ENCODE measurements around the gene PPP1R14D.

DNA sequence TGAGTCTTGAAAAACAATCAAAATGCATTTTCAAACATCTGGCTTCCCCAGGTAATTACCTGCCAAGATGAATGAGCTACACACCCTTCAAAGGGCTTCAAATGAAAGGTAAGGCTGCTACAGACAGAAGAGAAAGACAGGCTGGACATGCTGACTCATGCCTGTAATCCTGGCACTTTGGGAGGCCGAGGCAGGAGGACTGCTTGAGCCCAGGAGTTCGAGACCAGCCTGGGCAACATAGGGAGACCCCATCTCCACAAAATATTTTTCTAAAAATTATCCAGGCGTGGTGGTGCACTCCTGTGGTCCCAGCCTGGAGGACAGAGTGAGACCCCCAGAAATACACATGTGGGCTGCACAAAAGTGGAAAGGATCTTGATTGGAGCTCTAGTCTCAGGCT lies 36.1 kb downstream of the PPP1R14D start:
- TF ChIP-seq, protein P1, sequence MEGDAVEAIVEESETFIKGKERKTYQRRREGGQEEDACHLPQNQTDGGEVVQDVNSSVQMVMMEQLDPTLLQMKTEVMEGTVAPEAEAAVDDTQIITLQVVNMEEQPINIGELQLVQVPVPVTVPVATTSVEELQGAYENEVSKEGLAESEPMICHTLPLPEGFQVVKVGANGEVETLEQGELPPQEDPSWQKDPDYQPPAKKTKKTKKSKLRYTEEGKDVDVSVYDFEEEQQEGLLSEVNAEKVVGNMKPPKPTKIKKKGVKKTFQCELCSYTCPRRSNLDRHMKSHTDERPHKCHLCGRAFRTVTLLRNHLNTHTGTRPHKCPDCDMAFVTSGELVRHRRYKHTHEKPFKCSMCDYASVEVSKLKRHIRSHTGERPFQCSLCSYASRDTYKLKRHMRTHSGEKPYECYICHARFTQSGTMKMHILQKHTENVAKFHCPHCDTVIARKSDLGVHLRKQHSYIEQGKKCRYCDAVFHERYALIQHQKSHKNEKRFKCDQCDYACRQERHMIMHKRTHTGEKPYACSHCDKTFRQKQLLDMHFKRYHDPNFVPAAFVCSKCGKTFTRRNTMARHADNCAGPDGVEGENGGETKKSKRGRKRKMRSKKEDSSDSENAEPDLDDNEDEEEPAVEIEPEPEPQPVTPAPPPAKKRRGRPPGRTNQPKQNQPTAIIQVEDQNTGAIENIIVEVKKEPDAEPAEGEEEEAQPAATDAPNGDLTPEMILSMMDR (conservative IDR thresholded peaks at IDR 0.05), result no peak
- TF ChIP-seq EZH2 (IDR thresholded peaks at IDR 0.05; ENCODE audit: low read depth), result no peak
